NCI-H82 treated with DMSO at 0.1 percent for 48 hours (cell line): ENCODE results near the gene ZNF598.
A peak's percentile ranks its signal among the peaks of the same experiment; 100 is the strongest.
"Not testable (repeated sequence)": the region's sequence is repeated elsewhere in the genome, so short reads cannot be mapped to it uniquely, and the experiment has no call there.

Source experiments
- DNase-seq: peaks from one replicate; lab custom pipeline; 2025; ENCODE audit not compliant: unreplicated experiment; lab: John Stamatoyannopoulos, UW

Gene ZNF598

GRCh38 chr16:2028620-2029220 is 19.1 kb upstream of the ZNF598 start:
- DNase-seq = no peak

- no peak for DNase-seq
These were observed 18.5 kb upstream of the ZNF598 start for GRCh38 chr16:2028146-2028545.

- no peak for DNase-seq
These were observed 17.7 kb upstream of the ZNF598 start for GRCh38 chr16:2027024-2028010.

- DNase-seq = no peak
These were observed 16.9 kb upstream of the ZNF598 start, which contains the start of gene NHERF2 for GRCh38 chr16:2026461-2027023. Gene NHERF2, plus strand, starts transcription at chr16:2026902. Its CDS starts 104 bp downstream, at chr16:2027006.

- no peak for DNase-seq
These were observed 16.3 kb upstream of the ZNF598 start for GRCh38 chr16:2025878-2026460.

GRCh38 chr16:2025251-2025650 is 15.6 kb upstream of the ZNF598 start:
- no peak for DNase-seq

GRCh38 chr16:2024032-2024420 is 14.4 kb upstream of the ZNF598 start:
- DNase-seq = no peak

GRCh38 chr16:2023092-2024031 is 13.7 kb upstream of the ZNF598 start:
- DNase-seq = peak; percentile 80

- DNase-seq = no peak
These were observed 13.1 kb upstream of the ZNF598 start for GRCh38 chr16:2022723-2023091.

GRCh38 chr16:2019921-2020831 is 10.6 kb upstream of the ZNF598 start:
- no peak for DNase-seq

- DNase-seq = peak; percentile 14
These were observed 9.9 kb upstream of the ZNF598 start, which contains the start of gene NPW for GRCh38 chr16:2019518-2019920. Gene NPW, plus strand, starts transcription at chr16:2019785.

- no peak for DNase-seq
These were observed 6.8 kb upstream of the ZNF598 start for GRCh38 chr16:2016407-2016922.

- no peak for DNase-seq
These were observed 6.3 kb upstream of the ZNF598 start for GRCh38 chr16:2015947-2016208.

- peak; percentile 70 for DNase-seq
These were observed 5.7 kb upstream of the ZNF598 start for GRCh38 chr16:2015117-2015946.

- DNase-seq = no peak
These were observed 3.9 kb upstream of the ZNF598 start for GRCh38 chr16:2013527-2013926.

GRCh38 chr16:2011726-2012125 is 2.1 kb upstream of the ZNF598 start:
- DNase-seq = not testable (repeated sequence)

- no peak for DNase-seq
These were observed 383 bp downstream of the ZNF598 start for GRCh38 chr16:2009164-2009711.

- no peak for DNase-seq
These were observed 924 bp downstream of the ZNF598 start for GRCh38 chr16:2008631-2009163.
